DLD1 (cell line): Measurements from ENCODE around the gene STRADA.
"Not testable (repeated sequence)": the region's sequence is repeated elsewhere in the genome, so short reads cannot be mapped to it uniquely, and the experiment has no call there.

ENCODE experiments used
- in situ Hi-C: cut with HindIII; loops from 2 replicates; pipeline ENCODE4 v1.10.0; 2017; ENCODE audit warnings: low sequenced_read_pairs

The STRADA gene

GRCh38 chr17:63760771-63761539 lies 19.4 kb upstream of the STRADA start:
- in situ Hi-C loops, result no loop called here

GRCh38 chr17:63758428-63758827 lies 16.8 kb upstream of the STRADA start:
- in situ Hi-C loops, result no loop called here

- in situ Hi-C loops, result no loop called here
Observed at GRCh38 chr17:63754046-63754445, 12.4 kb upstream of the STRADA start.

GRCh38 chr17:63753215-63753614 lies 11.6 kb upstream of the STRADA start:
- in situ Hi-C loops, result no loop called here

- in situ Hi-C loops, result no loop called here
Observed at GRCh38 chr17:63752707-63753106, 11.1 kb upstream of the STRADA start.

- in situ Hi-C loops, result no loop called here
Observed at GRCh38 chr17:63751806-63752205, 10.2 kb upstream of the STRADA start.

- in situ Hi-C loops, result no loop called here
Observed at GRCh38 chr17:63741143-63741407, 524 bp downstream of the STRADA start.

GRCh38 chr17:63740464-63741142 lies 996 bp downstream of the STRADA start:
- in situ Hi-C loops, result no loop called here

- in situ Hi-C loops, result no loop called here
Observed at GRCh38 chr17:63735691-63736090, 5.9 kb downstream of the STRADA start.

GRCh38 chr17:63722403-63722802 lies 19.2 kb downstream of the STRADA start:
- in situ Hi-C loops, result no loop called here

- in situ Hi-C loops, result not testable (repeated sequence)
Observed at GRCh38 chr17:63720194-63720593, 21.4 kb downstream of the STRADA start.

- in situ Hi-C loops, result no loop called here
Observed at GRCh38 chr17:63718988-63719387, 22.6 kb downstream of the STRADA start.

- in situ Hi-C loops, result no loop called here
Observed at GRCh38 chr17:63716426-63716825, 25.2 kb downstream of the STRADA start.

- in situ Hi-C loops, result no loop called here
Observed at GRCh38 chr17:63714550-63715277, 26.9 kb downstream of the STRADA start.

GRCh38 chr17:63709110-63709509 lies 32.5 kb downstream of the STRADA start:
- in situ Hi-C loops, result no loop called here

- in situ Hi-C loops, result no loop called here
Observed at GRCh38 chr17:63707151-63707550, 34.4 kb downstream of the STRADA start.

GRCh38 chr17:63706336-63707082 lies 35.1 kb downstream of the STRADA start:
- in situ Hi-C loops, result no loop called here

GRCh38 chr17:63705657-63706056 lies 35.9 kb downstream of the STRADA start:
- in situ Hi-C loops, result no loop called here

GRCh38 chr17:63704836-63705235 lies 36.8 kb downstream of the STRADA start:
- in situ Hi-C loops, result no loop called here

GRCh38 chr17:63704259-63704576 lies 37.4 kb downstream of the STRADA start:
- in situ Hi-C loops, result no loop called here

- in situ Hi-C loops, result no loop called here
Observed at GRCh38 chr17:63703556-63704258, 37.9 kb downstream of the STRADA start.
